Body of pancreas (tissue), 4 donors: Measurements from ENCODE around the gene DIS3L2. TPM values are rescaled to one million over a fixed set of nuclear protein-coding genes. Genes with fewer than 3 reads are reported as not detected.

Experiments used
- ATAC-seq: fragments of 150-250 bp; one replicate; pipeline ENCODE4 v1.9.1; 2016
- DNase-seq, 4 donors: peaks; one replicate each; pipeline ENCODE4 v3.0.0-alpha.2; 2019
- H3K27ac ChIP-seq, 4 donors: fragments of 200-600 bp; sonication (generic); 1 replicate in 3 of 4; 2 replicates in 1 of 4; pipeline versions ENCODE4 v1.5.1 to v1.6.1; 2016 to 2019; ENCODE audit warnings: mild to moderate bottlenecking in 1 of 4, mixed read lengths in 1 of 4, moderate library complexity in 1 of 4
- H3K27me3 ChIP-seq, 2 donors: fragments of 200-600 bp; sonication (generic); one replicate each; pipeline ENCODE4 v1.6.0; 2016; ENCODE audit warnings: mild to moderate bottlenecking in 1 of 2
- H3K36me3 ChIP-seq, 2 donors: fragments of 200-600 bp; sonication (generic); replicated peaks in 1 of 2; 2 replicates each; pipeline ENCODE4 v1.5.1; 2016; ENCODE audit warnings: low read depth in 2 of 2; ENCODE audit not compliant: insufficient read depth in 1 of 2
- H3K4me1 ChIP-seq: fragments of 200-600 bp; sonication (generic); one replicate; pipeline ENCODE4 v1.6.0; 2016
- H3K4me3 ChIP-seq, 2 donors: fragments of 200-600 bp; sonication (generic); 1 replicate in 1 of 2; 2 replicates in 1 of 2; pipeline ENCODE4 v1.5.1; 2016 to 2019
- H3K9me3 ChIP-seq, 3 donors: fragments of 200-600 bp; sonication (generic); 1 replicate in 2 of 3; 2 replicates in 1 of 3; pipeline ENCODE4 v1.5.1; 2016
- CTCF ChIP-seq, 7 experiments: fragments of 450-650 bp in 4 of 7; fragments of 200-600 bp in 3 of 7; sonication (generic) in 3 of 7; IDR thresholded peaks; one replicate each; pipeline ENCODE4 v1.5.1; 2016 to 2019; ENCODE audit warnings: antibody characterized with exemption in 7 of 7
- POLR2A ChIP-seq, 3 donors: fragments of 450-650 bp; IDR thresholded peaks; one replicate each; pipeline ENCODE4 v1.6.1; 2016; ENCODE audit warnings: antibody characterized with exemption in 3 of 3, mild to moderate bottlenecking in 2 of 3
- WGBS, 2 donors: methylation state at CpG; one replicate each; pipeline ENCODE4 v1.1.5; 2017; 5-methylcytosine and 5-hydroxymethylcytosine counted together
- intact Hi-C: fragments of 100-400 bp; cut with DNase I; formaldehyde crosslinking; loops from one replicate; pipeline ENCODE4 v1.15.1; 2023
- total RNA-seq, 2 donors: library from RNA; depleted of rRNA; stranded (reverse); fragments of >200 nt; gene quantifications; one replicate each; pipeline ENCODE4 v1.1.0, GENCODE V29; 2016

The DIS3L2 gene
- total RNA-seq, 2 donors from 2014 or later = 27.8 to 113 TPM

GRCh38 chr2:232296776-232297525, 335.4 kb downstream of the DIS3L2 start:
- no peak overlapping the region for H3K27ac ChIP-seq
- 99 to 100% methylated on average over 3 of the region's 3 CpGs for WGBS, 2 donors
- intact Hi-C loops = no loop called here
- H3K9me3 ChIP-seq = no peaks in the 10 kb centered on the region
- ATAC-seq (no peak), DNase-seq (no peak)
- TF ChIP-seq POLR2A (IDR thresholded peaks at IDR 0.05) = no peak
- no peak for TF ChIP-seq CTCF (IDR thresholded peaks at IDR 0.05)
- H3K4me1 ChIP-seq = no peaks in the 10 kb centered on the region
- no peak overlapping the region for H3K4me3 ChIP-seq
- H3K27me3 ChIP-seq = no peaks in the 10 kb centered on the region
- H3K36me3 ChIP-seq = peaks cover 0 to 2% of the 10 kb centered on the region in 2 donors

GRCh38 chr2:232299084-232299483, 337.6 kb downstream of the DIS3L2 start:
- Histone ChIP-seq H3K9me3 (no peaks in the 10 kb centered on the region), H3K36me3 (peaks cover 0 to 2% of the 10 kb centered on the region in 2 donors), H3K4me3 (no peak overlapping the region), H3K4me1 (no peaks in the 10 kb centered on the region), H3K27me3 (no peaks in the 10 kb centered on the region), H3K27ac (no peak overlapping the region)
- WGBS, 2 donors = 82 to 97% methylated on average over 5 of the region's 5 CpGs
- TF ChIP-seq CTCF (IDR thresholded peaks at IDR 0.05) = no peak
- no peak for TF ChIP-seq POLR2A (IDR thresholded peaks at IDR 0.05)
- ATAC-seq (no peak), DNase-seq (no peak)
- intact Hi-C loops = no loop called here

DNA sequence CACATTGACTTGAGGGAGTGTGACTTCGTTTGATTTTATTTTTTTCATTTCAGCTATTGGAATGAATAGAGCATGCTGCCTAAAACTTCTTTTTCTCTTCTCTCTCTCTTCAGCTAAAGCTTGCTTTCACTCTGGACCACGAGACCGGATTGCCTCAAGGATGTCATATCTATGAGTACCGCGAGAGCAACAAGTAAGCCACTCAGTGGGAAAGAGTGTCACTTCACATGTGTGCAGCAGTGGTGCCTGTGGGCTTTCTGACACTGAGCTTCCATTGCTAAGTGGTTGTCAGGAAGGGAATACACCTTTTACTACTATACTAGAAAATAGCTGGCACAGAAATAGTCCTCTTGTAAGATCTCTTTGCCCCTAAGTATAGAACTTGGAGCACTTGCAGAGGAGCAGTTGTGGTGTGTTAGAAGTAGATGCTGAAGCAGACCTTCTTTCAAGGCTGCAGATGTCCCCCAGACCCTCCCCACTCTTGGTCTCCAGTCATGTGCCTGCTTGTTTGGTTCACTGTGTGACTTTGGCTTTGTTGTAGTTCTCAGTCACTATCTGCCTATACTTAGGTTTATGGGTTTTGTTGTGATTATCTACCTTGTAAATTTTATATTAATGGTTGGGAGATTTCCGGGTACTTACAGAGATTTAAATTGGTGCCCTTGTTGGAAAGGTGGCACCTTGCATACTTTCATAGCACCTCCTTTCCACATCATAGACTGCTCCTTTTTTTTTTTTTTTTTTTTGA, 338.6 kb downstream of the DIS3L2 start:
- no peak for ATAC-seq

DNA sequence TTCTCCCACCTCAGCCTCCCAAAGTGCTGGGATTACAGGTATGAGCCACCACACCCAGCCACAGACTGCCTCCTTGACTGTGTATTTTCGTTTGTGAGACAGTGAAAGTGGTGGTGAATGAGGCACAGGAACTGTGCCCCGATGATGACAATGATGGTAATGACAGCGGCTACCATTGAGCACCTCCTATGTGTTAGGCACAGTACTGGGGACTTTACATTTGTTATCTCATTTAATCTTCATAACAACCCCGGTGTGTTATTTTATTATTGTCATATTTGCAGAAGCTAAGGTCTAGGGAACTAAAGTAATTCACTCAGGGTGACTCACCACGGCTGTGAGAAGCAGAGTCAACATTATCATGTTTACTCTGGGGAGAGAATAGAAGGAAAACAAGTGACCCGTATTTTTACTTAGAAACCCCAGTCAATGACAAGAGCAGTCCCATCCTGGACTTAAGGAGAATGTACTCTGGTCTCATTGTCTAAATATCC, 339.4 kb downstream of the DIS3L2 start:
- Histone ChIP-seq H3K27ac (no peak overlapping the region), H3K4me3 (no peak overlapping the region), H3K9me3 (no peaks in the 10 kb centered on the region), H3K4me1 (no peaks in the 10 kb centered on the region), H3K27me3 (no peaks in the 10 kb centered on the region), H3K36me3 (peaks cover 0 to 2% of the 10 kb centered on the region in 2 donors)
- intact Hi-C loops = no loop called here
- 65% methylated on average over 6 of the region's 6 CpGs for WGBS, 2 donors
- ATAC-seq = no peak
- DNase-seq = no peak
- no peak for TF ChIP-seq POLR2A (IDR thresholded peaks at IDR 0.05)
- no peak for TF ChIP-seq CTCF (IDR thresholded peaks at IDR 0.05)

More for the DNA sequence above, 338.6 kb downstream of the DIS3L2 start:
- no peaks in the 10 kb centered on the region for H3K27me3 ChIP-seq
- TF ChIP-seq POLR2A (IDR thresholded peaks at IDR 0.05) (no peak), CTCF (IDR thresholded peaks at IDR 0.05) (no peak)
- H3K27ac ChIP-seq = no peak overlapping the region
- no peaks in the 10 kb centered on the region for H3K9me3 ChIP-seq
- 83 to 88% methylated on average over 6 of the region's 6 CpGs for WGBS, 2 donors
- no peak for DNase-seq
- no peaks in the 10 kb centered on the region for H3K4me1 ChIP-seq
- intact Hi-C loops = no loop called here
- peaks cover 0 to 2% of the 10 kb centered on the region in 2 donors for H3K36me3 ChIP-seq
- H3K4me3 ChIP-seq = no peak overlapping the region
